Measurements from ENCODE around the gene TRIM37.

TRIM37 gene

DNA sequence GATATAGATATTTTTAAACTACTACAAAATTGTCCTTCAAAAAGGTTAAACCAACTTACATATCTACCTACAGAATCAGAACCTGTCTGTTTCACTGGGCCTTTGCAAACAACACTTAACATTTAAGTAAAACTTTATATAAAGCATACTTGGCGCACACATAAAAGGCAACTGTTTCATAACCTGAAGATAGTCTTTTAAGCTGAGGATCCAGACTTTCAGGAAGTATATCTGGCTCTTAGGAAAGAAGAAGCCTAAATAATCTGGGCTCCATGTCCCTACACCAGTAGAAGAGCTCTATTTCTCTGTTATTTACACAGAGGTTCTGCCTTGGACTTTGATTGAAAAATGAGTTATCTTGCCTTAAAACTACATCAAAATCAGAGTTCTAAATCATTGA, 75.9 kb downstream of the TRIM37 start:
- DNase-seq = no peak

GRCh38 chr17:59028328-59028727, 78.4 kb downstream of the TRIM37 start:
- DNase-seq = no peak

GRCh38 chr17:59027750-59028149, 78.9 kb downstream of the TRIM37 start:
- DNase-seq = no peak

DNA sequence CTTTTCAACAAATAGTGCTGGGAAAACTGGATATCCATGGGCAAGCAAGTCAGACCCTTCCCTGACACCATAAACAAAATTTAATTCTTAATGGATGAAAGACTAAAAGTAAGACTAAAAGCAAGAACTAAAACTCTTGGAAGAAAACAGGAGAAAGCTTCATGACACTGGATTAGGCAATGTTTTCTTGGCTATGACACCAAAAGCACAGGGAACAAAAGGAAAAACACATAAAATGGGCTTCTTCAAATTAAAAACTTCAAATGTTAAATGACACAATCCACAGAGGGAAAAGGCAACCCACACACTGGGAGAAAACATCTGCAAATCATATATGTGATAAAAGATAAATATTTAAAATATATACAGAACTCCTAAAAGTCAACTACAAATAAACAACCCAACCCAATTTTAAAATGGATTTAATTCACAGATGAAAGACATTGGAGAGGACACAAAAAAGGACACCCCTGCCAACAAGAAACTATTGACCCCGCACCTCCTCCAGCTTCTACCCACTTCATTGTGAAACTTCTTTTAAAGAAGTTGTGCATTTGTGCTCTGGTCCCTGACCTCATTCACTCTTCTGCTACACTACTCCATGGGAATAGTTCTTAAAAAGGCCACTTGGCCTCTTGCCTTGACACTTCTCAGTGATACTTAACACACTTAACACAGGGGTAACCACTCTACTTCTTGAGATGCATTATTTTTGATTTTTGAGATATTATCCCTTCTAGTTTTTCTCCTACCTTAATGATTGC, 80.3 kb downstream of the TRIM37 start:
- no peak for DNase-seq

DNA sequence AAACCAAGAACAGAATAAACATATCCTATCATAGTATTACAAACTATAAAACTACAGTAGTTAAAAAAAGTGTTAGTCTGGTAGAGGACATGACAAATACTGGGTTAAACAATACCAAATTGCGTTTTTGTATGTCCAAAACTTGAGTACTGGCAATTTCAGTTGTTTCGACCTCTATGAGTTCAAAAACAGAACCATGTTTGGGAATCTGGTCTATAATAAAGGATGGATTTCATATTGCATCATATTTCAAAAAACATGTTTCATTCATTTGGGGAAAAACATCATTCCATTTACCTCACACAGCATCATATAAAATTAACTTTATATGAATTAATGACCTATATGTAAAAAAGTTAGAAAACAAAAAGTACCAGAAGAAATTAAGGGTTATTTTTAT, 81.8 kb downstream of the TRIM37 start:
- DNase-seq = no peak

DNA sequence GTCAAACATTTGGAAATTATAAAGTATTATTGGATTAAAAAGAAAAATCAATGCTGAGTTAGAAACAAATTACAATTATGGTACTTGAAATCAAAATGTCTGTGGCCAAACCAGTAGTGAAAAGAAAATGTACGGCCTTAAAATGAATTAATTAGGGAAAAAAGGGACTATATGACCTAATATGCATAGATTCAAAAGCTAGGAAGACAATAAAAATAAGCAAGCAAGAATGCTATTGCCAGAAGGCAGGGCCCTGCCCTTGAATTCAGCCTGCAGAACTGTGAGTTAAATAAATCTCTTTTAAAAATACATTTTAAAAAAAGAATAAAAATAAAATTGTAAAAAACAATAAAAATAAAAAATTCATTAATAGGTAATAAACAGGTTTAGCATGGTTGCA, 88.7 kb downstream of the TRIM37 start:
- no peak for DNase-seq

DNA sequence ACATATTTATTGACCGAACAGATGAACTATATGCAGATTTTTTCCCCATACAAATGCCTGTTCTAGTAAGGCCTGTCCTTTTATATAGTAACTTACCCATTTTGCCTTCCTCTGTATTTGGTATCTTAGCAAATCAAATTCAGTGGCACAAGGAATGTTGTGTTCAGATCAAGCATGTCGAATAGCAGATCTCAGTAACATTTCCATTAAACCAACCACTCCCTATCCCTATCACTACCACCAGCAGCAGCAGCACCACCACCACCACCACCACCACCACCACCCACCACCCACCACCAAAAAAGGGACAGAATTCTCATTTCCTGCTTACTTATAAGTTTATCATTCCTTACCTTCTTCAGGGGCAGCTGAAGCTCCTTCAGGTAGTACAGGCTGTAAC, 94.7 kb downstream of the TRIM37 start:
- DNase-seq = no peak

DNA sequence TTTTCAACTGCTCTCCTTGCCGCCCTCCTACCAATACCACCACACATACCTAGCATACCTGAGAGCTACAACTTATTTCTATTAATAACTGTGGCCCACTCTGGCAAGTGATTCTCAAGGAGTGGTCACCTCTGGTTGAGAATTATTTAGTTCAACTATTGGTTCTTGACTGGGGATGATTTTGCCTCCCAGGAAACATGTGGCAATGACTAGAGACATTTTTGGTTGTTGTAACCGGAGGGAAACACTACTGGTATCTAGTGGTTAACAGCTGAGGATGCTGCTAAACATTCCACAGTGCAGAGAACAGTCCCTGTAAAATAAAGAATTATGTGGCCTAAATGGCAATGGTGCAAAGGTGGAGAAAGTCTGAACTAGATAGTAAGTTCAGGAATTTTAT, 96.7 kb downstream of the TRIM37 start:
- no peak for DNase-seq

- no peak for DNase-seq
Observed at GRCh38 chr17:59008737-59009136, 97.9 kb downstream of the TRIM37 start.

GRCh38 chr17:59007995-59008394, 98.7 kb downstream of the TRIM37 start:
- DNase-seq = no peak

DNA sequence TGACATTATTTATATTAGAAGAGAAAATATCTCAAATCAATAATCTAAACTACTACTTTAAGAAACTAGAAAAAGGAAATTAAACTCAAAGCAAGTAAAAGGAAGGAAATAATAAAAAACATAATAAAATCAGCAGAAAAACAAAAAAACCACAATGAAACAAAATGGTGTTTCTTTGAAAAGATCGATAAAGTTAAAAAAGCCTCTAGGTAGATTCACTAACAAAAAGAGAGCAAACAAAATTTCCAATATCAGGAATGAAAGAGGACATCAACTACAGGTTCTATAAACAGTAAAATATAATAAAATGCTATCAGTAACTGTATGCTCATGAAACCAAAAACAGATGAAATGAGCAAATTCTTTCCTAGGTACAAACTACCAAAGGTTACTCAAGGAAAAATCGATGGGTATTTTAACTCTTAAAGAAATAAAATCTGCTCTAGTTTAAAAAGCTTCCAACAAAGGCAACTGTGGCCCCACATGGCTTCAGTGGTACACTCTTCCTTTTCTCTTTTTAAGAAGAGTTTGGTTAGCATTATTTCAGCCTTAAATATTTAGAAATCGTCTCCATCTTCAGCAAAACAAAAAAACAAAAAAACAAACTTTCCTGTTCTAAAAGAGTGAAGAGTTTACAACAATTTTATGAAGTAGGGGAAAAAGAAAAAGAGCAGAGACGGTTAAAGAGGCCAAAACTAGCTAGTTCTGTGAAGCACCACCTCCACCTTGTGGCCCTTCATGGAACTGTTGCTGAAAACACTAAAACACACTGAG, 102.2 kb downstream of the TRIM37 start:
- DNase-seq = no peak

DNA sequence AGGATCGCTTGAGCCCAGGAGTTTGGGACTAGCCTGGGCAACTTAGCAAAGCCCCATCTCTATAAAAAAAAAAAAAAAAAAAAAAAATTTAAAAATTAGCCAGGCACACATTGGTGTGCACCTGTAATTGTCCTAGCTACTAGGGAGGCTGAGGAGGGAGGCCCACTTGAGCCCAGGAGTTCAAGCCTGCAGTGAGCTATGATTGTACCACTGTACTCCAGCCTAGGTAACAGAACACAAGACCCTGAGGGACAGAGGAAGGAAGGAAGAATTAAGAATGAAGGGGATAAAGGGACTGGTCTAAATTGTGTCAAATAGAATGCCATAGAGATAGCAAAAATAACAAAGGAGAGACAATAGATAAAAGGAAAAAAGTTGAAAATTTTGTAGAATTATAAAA, 102.8 kb downstream of the TRIM37 start:
- DNase-seq = no peak

DNA sequence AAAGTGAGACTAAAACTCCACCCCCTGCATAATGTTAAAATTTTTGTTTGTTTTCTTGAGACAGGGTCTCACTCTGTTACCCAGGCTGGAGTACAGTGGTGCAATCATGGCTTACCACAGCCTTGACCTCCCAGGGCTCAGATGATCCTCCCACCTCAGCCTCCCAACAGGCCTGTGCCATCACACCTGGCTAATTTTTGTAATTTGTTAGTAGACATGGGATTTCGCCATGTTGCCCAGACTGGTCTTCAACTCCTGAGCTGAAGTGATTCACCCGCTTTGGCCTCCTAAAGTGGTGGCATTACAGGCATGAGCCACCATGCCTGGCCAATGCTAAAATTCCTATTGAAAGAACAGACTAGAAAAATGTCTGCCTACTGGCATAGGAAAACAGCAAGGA, 103.8 kb downstream of the TRIM37 start:
- no peak for DNase-seq

GRCh38 chr17:59002126-59002525, 104.6 kb downstream of the TRIM37 start:
- no peak for DNase-seq

DNA sequence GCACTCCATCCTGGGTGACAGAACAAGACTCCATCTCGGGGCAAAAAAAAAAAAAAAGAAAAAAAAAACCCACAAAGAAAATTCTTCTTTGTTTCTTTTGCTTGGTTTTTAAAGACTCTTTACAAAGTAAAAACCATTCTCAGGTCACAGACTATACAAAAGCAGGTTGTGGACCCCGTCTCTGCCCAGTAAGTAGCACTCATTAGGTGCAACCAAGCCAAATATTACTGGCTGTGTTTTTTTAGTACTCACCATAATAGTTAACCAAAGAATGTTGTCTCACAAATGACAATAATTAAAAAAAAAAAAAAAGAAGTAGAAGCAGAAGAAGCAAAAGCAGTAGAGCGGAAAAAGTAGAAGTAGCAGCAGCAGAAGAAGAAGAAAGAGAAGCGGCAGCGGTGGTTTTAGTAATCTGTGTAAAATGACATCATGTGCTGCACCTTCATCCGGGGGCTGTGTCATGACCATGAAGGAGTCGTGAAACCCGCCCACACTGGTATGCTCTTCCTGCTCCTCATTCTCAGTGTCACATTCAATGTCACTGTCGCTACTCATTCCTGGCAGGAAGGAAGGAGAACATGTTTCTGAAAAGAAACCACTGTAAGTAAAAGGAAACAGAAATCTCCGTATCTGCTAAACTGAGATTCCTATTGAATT, 105.4 kb downstream of the TRIM37 start:
- no peak for DNase-seq

DNA sequence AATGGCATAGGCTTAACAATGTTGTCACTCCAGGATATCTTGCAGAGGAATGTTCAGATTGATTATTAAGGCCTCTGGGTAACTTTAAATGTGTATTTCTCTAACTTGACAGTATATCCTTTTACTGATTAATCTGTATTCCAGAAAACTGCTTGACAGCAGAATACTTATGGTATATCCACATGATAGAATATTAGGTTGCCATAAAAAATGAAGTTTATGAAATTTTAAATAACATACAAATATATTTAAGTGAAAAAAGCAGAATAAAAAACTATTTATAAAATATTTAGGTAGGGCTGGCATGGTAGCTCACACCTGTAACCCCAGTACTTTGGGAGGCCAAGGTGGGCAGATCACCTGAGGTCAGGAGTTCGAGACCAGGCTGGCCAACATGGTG, 106.7 kb downstream of the TRIM37 start:
- DNase-seq = no peak

DNA sequence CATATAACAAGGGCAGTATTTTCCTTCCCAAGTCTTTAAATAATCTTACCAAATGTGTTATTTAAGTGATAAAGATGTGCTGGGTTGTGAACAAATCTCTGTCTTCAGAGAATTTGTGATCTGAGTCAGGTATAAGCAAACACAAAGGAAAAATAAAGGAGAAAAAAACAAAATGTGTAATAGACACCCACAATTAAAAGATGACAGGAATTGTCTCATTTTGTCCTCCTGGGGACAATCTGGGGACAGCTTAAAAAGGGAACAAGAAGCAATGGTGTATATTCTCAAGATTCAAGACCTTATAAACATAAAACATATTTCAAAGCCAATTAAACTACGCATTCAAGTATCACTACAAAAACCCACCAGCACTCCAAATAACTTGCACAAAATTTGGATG, 107.2 kb downstream of the TRIM37 start:
- no peak for DNase-seq

DNA sequence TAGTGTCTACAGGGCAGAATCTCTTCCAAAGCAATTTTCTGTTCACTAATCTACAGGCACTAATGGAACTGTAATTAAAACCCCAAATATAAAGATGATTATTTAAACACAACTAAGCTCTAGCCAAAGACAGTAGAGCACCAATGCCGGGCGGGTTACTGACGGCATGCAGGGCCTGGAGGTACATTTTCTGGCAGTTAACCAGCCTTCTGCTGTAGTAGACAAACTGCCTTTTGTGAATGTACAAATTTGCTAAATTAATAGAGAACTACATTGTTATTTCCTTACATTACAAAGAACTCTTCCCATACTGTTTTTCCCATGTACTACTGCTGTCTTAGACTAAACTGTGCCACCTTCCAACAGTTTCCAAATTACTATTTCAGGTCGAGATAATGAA, 107.8 kb downstream of the TRIM37 start:
- no peak for DNase-seq

- no peak for DNase-seq
Observed at GRCh38 chr17:58997756-58998553, 108.7 kb downstream of the TRIM37 start.

DNA sequence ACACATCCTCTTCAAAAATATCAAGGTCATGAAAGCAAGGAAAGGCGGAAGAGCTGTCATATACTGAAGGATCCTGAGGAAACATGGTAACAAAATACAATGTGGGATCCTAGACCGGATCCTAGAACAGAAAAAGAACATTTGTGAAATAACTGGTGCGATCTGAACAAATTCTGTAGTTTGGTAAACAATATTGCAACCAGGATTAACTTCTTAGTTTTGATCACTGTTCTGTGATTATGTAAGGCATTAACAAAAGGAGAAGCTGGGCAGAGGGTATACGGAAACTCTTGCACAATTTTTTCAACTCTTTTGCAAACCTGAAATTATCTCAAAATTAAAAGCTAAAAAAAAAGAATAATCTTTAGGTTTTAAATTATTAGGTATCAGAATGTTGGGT, 109.7 kb downstream of the TRIM37 start:
- no peak for DNase-seq

- DNase-seq = no peak
Observed at GRCh38 chr17:58995247-58995940, 111.3 kb downstream of the TRIM37 start.

GRCh38 chr17:58993311-58993710, 113.4 kb downstream of the TRIM37 start:
- DNase-seq = no peak
